ENCODE data around the gene LRG1.
A peak's percentile ranks its signal among the peaks of the same experiment; 100 is the strongest.

Gene LRG1

GRCh38 chr19:4524808-4525562, 14.9 kb downstream of the LRG1 start:
- no peak overlapping the region for H3K4me3 ChIP-seq (ENCODE audit: control insufficient read depth, low read depth, low read length)
- peak; percentile 83 for TF ChIP-seq CTCF (conservative IDR thresholded peaks at IDR 0.05; ENCODE audit: control insufficient read depth, insufficient read depth, low read depth, low read length)
- DNase-seq (ENCODE audit: low read depth): peak; percentile 46

DNA sequence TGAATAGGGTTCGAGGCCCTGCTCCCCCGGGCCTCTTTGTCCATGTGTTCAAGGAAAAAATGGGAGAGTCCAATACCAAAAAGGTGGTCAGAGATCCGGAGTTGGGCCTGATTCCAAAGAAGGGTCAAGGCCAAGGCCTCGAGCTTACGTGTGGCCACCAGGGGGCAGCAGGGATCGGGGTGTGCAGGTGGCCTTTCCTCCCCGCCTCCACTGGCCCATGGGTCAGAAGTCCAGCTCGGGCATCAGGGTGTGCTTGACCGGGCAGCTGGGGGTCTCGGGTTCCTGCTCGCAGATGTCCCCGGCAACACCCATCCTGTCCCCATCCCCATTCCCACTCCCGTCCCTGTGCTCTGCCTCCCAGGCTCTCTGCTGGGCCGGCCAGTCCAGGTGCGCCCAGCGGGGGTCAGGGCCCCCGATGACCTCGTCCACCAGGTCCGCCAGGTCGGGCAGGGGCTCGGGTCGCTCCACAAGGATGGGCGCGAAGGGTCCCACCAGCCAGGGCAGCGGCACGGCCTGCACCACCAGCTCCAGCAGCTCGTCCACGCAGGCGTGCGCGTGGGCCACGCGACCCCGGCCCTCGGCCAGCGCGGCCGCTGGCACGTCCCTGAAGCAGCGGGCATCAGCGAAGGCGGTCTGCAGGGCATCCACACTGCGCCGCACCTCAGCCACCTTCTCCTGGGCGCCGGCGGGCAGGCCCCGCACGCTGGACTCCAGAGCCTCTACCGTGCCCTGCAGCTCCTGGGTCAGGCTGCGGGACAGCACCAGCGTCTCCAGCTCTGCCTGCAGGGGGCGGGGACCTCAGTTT, 16.3 kb downstream of the LRG1 start:
- DNase-seq (ENCODE audit: low read depth): peak; percentile 49
- peak; percentile 82 for TF ChIP-seq CTCF (conservative IDR thresholded peaks at IDR 0.05; ENCODE audit: control insufficient read depth, insufficient read depth, low read depth, low read length)
- H3K4me3 ChIP-seq (ENCODE audit: control insufficient read depth, low read depth, low read length): no peak overlapping the region

GRCh38 chr19:4522291-4523002, 17.4 kb downstream of the LRG1 start:
- peak; percentile 24 for DNase-seq (ENCODE audit: low read depth)
- TF ChIP-seq CTCF (conservative IDR thresholded peaks at IDR 0.05; ENCODE audit: control insufficient read depth, insufficient read depth, low read depth, low read length): no peak
- H3K4me3 ChIP-seq (ENCODE audit: control insufficient read depth, low read depth, low read length): no peak overlapping the region

GRCh38 chr19:4521888-4522242, 18.0 kb downstream of the LRG1 start:
- H3K4me3 ChIP-seq (ENCODE audit: control insufficient read depth, low read depth, low read length): no peak overlapping the region
- TF ChIP-seq CTCF (conservative IDR thresholded peaks at IDR 0.05; ENCODE audit: control insufficient read depth, insufficient read depth, low read depth, low read length): no peak
- DNase-seq (ENCODE audit: low read depth): no peak

DNA sequence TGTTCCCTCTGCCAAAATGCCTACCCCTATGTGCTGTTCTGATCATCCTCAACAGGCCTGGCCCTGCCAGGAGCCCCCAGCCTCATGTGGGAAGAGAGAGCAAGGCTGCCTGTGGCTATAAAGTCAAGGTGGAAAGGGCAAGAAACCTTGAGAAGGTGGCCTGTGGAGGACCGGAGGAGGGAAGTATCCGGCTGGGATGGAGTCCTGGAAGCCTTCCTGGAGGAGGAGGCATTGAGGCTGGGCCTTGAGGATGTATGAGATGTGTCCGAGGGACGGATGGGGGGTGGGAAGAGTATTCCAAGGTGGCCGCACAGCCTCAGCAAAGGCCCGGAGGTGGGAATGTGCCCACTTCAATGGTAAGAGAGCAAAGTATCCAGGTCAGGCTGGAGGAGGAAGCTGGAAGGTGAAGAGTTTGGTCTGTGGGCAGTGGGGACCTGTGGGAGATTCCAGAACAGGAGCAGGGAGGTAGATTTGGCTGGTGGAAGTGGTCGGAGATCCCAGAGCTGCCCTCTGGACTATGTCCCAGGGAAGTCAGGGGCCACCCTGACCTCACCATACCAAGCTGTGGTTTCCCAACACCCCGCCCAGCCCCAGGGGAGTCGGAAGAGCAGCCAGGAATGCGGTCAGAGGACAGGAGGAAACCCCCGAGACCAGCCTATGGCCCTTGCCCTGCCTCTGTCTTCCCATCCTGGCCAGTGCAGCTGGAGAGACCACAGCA, 18.5 kb downstream of the LRG1 start:
- DNase-seq (ENCODE audit: low read depth): peak; percentile 63
- no peak for TF ChIP-seq CTCF (conservative IDR thresholded peaks at IDR 0.05; ENCODE audit: control insufficient read depth, insufficient read depth, low read depth, low read length)
- no peak overlapping the region for H3K4me3 ChIP-seq (ENCODE audit: control insufficient read depth, low read depth, low read length)
